Activated T-cell treated with anti-CD3 and anti-CD28 coated beads for 24 hours (primary cell): ENCODE results near the gene ARID1A.
"Not testable (repeated sequence)": the region's sequence is repeated elsewhere in the genome, so short reads cannot be mapped to it uniquely, and the experiment has no call there.

Source experiments
- DNase-seq: peaks from one replicate; pipeline ENCODE4 v3.0.0-alpha.2; 2020; ENCODE audit warnings: low read depth

Gene ARID1A

DNA sequence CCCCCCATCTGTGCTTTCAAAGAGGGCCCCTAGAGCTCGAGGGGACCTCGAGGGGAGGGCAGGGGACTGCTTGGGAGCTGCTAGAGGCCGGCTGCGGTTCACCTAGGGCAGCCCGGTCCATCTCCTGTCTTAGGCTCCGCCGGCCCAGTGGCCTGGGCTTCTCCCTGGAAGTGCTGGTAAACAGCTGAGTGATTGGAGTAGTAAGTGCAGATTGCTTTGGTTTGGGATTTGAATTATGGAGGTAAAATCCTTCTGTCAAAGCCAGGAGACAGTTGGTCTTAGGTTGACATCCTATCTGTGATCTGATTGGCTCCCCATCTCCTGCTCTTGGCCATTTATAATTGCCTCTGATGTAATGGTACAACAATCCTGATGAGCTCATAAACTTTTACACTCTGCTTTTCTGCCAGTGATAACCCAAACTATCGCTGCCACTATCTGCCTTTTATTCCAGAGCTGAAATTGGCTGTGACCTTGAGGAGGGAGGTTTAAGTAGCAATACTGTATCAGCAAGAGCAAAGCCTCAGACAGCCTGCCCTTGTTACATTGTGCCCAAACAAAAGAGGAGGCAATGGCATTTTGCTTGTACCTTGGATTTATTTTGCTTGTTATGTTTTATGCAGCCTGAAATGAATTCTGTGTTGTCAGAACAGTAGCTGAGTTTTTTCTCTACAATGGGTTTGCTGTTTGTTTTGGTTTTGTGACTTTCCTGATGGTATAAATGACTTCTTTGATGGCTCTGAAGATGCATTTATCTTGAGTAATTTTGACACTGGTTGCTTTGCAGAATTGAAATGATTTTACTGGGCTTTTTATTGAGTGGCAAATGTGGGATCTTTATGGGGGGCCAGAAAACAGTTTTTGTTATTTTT lies 2.4 kb downstream of the ARID1A start:
- DNase-seq: peak; percentile 21

DNA sequence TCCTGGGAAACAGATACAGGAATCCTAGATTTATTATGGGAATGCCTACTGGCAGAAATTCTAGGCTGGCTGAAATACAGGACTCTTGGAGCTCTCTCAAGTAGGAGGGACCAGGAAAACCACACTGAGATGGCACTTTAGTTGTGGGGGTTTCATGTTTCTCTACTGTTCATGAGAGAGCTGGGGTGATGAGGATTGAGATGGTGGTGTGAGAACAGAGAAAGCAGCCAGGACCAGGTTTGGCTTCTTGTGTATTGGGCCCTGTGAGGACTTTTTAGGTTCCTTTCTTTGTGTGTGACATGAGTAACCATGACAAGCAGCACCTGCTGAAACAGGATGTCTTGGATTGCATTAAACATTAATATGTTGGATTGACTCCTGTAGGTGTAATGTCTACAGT lies 4.9 kb downstream of the ARID1A start:
- DNase-seq: no peak

DNA sequence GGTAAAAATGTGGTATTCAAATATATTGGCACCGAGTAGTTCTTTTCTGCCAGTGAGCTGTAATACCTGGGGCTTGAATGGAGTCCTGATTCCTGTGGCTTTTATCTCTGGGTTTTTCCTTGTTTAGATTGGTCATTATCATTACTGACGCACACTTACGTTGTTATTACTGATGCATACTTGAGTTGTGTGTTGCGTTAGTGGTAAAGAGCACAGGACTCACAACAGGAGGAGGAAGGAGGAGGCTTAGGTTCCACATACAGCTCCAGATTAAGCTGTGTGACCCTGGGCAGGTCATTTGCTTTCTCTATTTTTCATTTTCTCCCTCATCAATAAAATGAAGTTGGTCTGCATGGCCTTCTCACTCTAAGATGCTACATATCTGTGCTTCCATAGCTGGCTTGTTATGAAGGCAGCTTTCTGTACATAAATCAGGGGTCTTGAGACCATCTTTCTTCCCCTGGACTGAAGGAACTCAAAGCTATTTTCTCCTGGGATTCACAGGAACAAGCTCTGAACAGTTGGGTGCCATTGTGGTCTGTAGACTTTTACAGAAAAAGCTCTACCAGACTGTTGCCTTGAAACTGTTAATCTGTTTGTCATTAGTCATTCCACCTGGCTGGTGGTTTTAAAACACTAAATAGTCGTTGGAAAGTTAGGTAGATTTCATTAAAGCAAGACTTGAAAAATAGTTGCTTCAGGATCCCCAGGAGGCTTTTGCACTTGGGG lies 5.6 kb downstream of the ARID1A start:
- no peak for DNase-seq

DNA sequence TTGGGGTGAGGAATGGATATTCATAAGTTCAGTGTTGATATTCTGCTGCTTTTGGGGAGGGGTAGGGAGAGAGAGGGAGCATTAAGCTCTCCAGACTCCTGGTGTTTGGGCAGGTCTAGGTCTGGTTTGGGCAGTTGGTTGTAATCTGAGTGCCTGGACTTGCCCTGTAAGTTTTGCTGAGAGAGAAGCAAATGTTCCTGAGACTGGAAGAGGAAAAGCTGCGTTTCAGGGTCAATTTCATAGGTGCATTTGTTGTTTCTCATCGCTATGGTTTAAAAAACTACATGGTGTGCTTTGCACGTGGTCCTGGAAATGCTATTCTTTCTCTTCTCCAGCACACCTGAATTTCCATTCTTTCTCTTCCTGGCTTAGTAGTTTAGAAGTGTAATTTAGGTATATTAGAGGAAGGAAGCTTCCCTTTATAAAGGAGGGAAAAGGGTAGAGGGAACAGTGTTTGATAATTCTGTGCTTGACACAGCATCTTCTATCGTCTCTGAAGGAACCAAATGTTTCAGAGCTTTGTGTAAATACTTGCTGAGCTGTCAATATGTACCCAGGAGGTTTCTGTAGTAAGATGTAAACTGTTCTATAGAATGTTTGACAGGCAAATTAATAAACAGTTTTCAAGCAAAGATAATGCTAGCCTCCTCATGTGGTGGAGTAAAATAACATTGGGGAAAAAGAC lies 6.3 kb downstream of the ARID1A start:
- DNase-seq: no peak

DNA sequence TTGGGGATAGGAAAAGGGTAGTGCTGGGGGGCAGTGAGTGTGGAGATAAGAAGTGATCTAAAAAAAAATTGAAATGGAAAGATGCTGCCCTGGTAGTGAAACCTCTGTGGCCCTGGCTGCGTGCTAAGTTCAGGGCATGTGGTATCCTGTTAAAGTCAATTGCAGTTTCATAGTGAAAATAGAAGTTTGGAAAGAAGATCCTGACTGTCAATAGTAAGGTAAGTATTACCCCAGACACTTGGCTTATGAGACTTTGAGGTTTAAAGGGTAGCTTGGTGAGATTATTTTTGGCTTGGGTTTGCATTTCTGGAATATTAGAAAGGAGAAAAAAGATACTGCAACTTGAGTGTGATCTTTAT lies 6.8 kb downstream of the ARID1A start:
- no peak for DNase-seq

DNA sequence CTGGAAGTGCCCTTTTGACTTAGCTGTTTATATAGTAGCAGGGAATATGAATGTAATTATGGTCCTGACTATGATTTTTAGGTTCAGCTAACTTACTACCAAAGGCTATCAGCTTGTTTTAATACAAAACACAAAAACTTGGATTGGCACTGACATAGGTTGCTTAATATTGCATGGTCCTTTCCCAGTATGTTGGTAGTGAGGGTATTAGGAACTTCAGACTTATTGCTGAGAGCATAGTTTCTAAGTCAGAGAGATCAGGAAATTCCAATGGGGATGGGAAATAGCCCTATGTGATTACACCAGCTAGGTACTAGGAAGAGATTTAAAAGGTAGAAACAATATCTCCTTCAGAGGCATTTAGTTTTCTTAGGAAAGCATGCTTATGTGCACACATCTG lies 7.7 kb downstream of the ARID1A start:
- DNase-seq: no peak

DNA sequence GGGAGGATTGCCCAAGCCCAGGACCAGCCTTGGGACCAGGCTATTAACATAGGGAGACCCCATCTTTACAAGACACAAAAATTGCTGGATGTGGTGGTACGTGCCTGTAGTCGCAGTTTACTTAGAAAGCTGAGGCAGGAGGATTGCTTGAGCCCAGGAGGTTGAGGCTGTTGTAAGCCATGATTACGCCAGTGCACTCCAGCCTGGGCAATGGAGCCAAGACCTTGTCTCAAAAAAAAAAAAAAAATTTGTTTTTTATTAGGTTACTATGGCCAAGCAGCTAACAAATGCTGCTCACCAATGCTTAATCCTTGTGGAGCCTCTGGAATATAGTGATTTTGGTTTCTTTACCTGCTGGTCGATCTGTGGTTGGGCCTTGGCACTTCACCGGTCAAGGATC lies 8.8 kb downstream of the ARID1A start:
- DNase-seq: no peak

DNA sequence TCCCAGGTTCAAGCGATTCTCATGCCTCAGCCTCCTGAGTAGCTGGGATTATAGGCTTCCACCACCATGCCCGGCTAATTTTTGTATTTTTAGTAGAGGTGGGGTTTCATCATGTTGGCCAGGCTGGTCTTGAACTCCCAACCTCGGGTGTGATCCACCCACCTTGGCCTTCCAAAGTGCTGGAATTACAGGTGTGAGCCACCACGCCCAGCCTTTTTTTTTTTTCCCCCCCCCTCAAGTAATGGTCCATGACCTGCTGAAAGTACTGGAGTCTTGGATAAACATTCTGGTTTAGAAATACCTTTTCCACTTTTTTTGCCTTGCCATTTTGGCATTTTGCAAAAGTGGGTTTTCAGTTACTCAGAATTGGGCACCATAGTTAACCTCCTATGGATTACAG lies 9.4 kb downstream of the ARID1A start:
- DNase-seq: not testable (repeated sequence)

DNA sequence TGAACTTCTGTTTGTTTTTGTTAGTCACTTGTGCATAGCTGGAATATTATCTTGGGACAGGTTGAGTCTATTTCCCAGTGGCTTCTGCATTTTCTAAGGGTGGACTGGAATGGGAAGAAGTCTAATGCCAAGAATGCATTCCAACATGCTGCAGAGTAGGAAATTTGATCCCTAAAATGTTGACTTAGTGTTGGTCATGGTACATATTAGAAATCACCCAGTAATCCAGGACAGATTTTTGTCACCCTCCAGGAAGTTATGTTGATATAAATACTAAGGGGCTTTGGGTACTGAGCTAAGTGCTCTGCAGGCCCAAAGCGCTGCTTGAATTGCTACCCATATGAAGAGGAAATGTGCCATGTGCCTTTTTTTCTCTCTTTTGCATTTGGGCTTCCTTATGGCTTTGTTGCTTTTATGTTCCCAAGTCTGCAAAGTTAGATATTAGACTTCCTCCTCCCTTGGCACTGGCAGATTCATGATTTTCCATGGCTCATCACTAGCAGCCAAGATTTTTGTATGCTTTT lies 10.0 kb downstream of the ARID1A start:
- no peak for DNase-seq

DNA sequence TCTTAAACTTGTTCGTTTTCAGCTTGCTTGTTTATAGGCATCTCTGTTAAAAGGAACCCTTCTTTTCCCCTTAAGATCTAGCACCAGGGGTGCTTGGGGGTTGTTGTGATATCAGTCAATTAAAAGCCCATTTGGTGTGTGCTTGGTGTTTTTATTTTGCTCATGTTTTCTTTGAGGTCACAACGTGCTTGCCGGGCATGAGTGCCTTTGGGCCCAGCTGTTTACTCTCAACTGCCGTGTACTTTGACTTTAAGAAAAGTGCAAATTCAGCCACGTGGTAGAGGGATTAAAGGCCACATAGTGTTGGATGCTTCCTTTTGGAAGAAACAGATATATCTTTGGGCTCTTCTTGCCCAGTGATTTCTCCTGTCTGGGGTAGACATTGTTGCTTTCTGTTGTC lies 10.5 kb downstream of the ARID1A start:
- no peak for DNase-seq

DNA sequence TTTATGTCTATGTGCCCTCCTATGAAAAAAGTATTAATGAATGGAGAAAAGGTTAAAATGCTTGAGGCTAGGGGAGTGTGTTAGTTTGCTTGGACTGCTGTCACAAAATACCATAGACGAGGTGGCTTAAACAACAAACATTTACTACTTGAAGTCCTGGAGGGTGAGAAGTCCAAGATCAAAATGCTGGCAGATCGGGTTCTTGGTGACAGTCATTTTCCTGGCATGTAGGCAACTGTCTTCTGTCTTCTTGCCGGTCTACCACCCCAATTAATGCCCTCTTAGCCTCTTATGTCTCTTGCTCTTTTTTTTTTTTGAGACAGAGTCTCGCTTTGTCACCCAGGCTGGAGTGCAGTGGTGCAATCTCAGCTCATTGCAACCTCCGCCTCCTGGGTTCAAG lies 15.0 kb downstream of the ARID1A start:
- no peak for DNase-seq

DNA sequence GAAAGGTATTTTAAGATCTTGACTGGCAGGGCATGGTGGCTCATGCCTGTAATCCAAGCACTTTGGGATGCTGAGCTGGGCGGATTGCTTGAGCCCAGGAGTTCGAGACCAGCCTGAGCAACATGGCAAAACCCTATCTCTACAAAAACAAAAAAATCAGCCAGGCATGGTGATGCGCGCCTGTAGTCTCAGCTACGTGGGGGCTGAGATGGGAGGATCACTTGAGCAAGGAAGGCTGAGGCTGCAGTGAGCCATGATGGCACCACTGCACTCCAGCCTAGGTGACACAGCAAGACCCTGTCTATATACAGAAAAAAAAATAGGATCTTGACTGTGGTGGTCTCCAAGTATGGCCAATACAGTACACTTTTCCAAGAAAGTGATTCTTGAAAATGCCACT lies 16.0 kb downstream of the ARID1A start:
- DNase-seq: no peak

DNA sequence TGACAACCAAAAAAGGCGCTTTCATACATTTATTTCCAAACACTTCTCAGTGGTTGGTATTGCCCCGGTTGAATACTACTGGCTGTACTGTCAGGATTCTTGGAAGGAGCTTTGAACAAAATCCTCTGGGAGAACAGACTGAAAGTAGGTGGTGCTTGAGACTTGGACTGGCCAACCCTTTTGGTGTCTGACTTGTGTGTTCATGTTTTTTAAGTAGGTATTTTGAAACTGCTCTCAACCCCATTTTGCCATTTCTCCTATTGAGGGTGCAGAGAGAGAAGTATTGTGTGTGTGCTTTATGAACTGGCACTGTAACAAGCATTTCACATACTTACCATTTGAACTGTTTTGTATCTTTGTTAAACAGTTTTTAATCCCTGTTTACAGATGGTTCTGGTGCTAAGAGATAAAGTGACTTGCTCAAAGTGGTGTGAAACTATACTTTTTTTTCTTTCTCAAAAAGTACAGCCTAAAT lies 21.2 kb downstream of the ARID1A start:
- DNase-seq: no peak

DNA sequence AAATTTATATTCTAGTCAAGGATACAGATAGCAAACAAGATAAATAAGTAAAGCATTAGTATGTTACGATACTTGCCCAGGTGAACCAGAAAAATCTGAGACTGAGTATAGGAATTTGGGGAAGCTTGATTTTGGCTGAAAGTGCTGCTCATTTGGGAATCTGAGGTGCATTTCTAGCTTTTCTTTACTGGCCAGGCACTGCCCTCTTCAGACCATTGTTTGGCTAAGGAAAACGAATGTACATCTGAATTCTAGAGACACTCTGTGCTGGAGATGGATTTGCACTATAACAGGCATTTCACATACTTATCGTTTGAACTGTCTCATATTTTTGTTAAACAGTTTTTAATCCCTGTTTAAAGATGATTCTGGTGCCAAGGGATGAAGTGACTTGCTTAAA lies 23.4 kb downstream of the ARID1A start:
- no peak for DNase-seq

DNA sequence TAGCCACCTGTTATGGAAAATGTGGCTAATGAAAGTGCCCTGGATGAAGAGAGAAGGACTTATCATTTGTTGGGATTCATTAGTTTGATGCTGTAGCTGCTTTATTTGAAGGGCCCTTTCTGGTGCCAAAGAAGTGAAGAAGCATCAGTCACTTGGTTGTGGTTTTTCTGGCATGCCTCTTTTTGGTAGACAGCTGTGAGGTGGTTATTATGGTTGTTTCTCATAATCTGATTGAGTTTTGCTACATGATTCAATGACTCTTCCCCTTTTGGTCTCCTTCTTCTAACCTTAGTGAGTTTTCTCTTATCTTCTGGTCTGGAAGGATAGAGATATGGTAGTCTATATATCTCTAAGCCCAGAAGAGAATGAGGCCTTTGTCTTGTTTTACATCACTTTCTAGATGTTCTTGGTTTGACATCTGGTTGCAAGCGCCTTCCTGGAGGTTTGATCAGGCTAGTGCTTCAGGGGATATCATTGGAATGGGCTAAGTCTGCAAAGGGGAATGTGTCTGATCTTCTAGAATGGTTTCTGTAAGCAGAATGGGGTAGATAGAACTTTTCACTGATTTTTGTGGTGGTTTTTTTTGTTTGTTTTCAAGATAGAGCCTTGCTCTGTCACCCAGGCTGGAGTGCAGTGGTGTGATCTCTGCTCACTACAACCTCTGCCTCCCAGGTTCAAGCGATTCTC lies 26.0 kb downstream of the ARID1A start:
- DNase-seq: no peak

DNA sequence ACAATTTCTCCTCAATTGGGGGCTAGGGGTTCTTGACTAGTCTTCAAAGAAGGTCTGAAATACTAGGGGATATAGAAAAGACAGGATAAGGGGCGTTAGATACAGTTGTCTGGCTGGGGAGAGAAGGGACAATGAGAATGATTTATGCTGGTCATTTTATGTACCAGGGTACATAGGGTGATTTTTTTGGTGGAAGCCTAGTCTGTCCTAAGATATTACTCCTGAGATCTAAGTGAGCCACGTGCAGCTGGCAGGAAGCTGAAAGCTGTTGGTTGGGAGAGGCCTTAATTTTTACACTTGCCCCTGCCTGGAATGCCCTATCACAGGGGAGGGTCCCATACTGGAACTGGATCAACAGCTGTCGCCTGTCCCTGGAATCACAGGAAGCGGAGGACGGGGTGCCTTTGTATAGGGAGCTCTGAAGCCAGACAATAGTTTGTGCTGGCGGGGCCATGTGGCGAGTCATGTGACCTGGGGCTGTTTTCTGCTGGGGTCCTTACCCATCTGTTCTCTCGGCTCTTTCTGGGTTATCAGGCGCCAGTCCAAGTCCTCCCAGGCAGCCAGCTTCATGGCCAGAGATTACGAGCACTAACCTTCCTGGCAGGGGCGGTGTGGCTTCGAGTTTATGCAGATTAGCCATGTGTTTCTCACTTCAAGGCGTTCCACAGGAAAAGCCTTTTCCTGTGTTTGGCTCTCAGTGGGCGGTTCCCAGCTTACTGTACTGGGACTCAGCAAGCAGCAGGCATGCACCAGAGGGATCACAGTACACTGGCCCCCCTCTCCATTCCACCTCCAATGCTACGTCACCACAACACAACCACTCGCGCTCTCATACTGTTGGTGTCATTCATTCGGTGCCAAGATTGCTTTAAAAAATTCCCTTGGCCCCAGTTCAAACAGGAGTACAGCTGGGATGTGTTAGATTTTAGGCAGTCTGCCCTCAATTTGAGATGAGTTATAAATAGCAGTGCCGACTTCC lies 27.5 kb downstream of the ARID1A start:
- no peak for DNase-seq

DNA sequence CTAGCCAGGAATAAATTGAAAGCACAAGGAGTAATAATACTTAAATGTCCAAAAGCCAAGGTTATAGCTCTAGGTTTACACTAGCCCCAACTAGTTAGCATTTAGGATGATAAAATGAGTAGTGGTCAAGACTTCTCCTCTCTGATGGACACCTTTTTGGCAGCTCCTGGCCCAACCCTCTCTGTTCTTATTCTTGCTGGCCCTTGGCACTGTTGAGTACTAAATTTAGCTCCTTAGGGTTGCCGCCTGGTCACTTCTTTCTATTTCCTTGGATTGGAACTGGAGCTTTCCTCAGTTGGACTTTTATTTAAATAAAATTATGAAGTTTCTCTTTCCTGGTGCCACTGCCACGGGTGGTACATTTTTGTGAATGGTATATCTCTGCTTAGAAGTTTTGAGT lies 28.3 kb downstream of the ARID1A start:
- no peak for DNase-seq

DNA sequence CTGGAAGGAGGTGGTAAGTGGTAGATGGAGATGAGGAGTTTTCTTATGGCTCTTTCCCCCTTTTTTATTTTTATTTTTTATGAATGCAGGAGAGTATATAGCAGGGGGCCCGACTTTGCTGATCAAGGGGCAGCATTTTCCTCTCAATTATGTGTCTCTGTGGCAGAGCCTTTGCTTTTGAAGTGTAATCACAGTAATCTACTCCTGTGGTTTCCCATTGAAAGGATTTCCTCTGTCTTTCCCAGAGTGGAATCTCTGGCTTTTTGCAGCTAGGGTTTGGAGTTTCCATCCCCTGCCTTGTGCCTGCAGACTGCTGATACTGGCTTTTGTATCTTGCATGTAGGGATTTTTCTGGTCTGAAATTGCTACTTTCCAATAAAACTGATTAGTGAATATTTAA lies 29.1 kb downstream of the ARID1A start:
- no peak for DNase-seq

DNA sequence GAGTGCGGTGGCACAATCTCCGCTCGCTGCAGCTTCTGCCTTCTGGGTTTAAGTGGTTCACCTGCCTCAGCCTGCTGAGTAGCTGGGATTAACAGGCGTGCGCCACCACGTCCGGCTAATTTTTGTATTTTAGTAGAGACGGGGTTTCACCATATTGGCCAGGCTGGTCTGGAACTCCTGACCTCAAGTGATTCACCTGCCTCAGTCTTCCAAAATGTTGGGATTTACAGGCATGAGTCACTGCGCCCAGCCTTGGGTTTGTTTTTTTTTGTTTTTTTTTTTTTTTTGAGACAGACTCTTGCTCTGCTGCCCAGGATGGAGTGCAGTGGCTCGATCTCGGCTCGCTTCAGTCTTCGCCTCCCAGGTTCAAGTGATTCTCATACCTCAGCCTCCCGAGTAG lies 30.1 kb downstream of the ARID1A start:
- not testable (repeated sequence) for DNase-seq

DNA sequence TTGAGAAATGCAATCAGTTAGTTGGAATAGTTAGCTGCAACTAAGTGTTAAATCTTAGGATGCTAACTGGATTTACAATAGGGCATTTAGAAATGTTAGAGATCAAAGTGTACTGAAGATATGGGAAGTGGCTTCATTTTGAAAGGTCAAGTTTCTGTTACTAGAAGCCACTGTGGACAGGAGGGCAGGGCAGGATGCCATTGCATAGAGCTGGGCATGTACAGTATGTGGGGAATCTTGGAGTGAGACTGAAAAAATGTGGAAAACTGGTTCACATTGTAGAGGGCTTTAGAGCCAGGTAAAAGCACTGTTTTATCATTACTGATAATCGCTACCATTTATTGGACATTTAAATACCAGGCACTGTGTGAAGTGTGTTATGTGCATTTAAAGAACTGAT lies 31.0 kb downstream of the ARID1A start:
- DNase-seq: no peak

DNA sequence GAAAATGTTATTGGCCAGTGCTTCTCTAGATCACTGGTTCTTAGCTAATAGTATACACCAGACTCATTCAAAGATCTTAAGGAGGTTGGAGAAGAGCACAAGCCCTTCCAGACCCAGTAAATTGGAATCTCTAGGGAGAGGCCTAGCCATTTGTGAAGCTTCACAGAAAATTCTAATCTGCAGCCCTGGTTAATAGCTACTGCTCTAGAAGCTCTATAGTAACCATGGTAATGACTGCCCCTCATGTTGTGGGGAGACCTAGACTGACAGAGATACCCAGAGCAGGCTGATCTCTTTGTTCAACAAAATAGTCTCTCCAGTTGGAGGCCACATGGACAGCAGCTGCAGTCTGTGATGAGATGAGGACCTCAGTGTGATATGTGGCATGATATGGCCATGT lies 31.7 kb downstream of the ARID1A start:
- DNase-seq: no peak
